ENCODE results near the gene SF3B2. TPM values are rescaled to one million over a fixed set of nuclear protein-coding genes. Genes with fewer than 3 reads are reported as not detected.

SF3B2 gene
- total and polyA plus RNA-seq, 4 donors, result 50.5 to 67.6 (median 57.2) TPM

- H3K9ac ChIP-seq (ENCODE audit: low read depth in 1 of 2, low read length in 2 of 2), result no peak overlapping the region
- H3K9me3 ChIP-seq (ENCODE audit: control insufficient read depth in 4 of 4, low read length in 3 of 4), result no peaks in the 10 kb centered on the region
- TF ChIP-seq REST (IDR thresholded peaks at IDR 0.05), result no peak
- no peak for TF ChIP-seq YY1 (IDR thresholded peaks at IDR 0.05)
- TF ChIP-seq NR2F2 (IDR thresholded peaks at IDR 0.05), result no peak
- TF ChIP-seq SP1 (IDR thresholded peaks at IDR 0.05), result no peak
- TF ChIP-seq JUND (IDR thresholded peaks at IDR 0.05), result no peak
- no peak for TF ChIP-seq HNF4G (IDR thresholded peaks at IDR 0.05)
- no peak for TF ChIP-seq MAX (IDR thresholded peaks at IDR 0.05)
- H3K27me3 ChIP-seq (ENCODE audit: control insufficient read depth in 4 of 4, insufficient read depth in 4 of 4, low read length in 3 of 4), result peaks cover 0 to 14% (median 0%) of the 10 kb centered on the region in 4 donors
- no peak for DNase-seq (ENCODE audit: low spot score)
- H3K4me3 ChIP-seq (ENCODE audit: low read depth in 1 of 3, low read length in 3 of 3), result no peak overlapping the region
- no peak overlapping the region for H3K27ac ChIP-seq (ENCODE audit: low read depth in 1 of 2, low read length in 2 of 2)
- no peaks in the 10 kb centered on the region for H3K36me3 ChIP-seq (ENCODE audit: control insufficient read depth in 4 of 4, insufficient read depth in 3 of 4, low read depth in 1 of 4, low read length in 3 of 4)
- H3K4me1 ChIP-seq (ENCODE audit: control insufficient read depth in 4 of 4, insufficient read depth in 4 of 4, low read length in 3 of 4), result peaks cover 0 to 4% (median 1%) of the 10 kb centered on the region in 4 donors
- WGBS, result 88% methylated on average over 18 of the region's 18 CpGs
Measured at GRCh38 chr11:66015936-66016792, 36.0 kb upstream of the SF3B2 start.

GRCh38 chr11:66016793-66017177, 35.4 kb upstream of the SF3B2 start:
- peaks cover 0 to 9% (median 0%) of the 10 kb centered on the region in 4 donors for H3K27me3 ChIP-seq (ENCODE audit: control insufficient read depth in 4 of 4, insufficient read depth in 4 of 4, low read length in 3 of 4)
- no peaks in the 10 kb centered on the region for H3K9me3 ChIP-seq (ENCODE audit: control insufficient read depth in 4 of 4, low read length in 3 of 4)
- peaks cover 0 to 4% (median 1%) of the 10 kb centered on the region in 4 donors for H3K4me1 ChIP-seq (ENCODE audit: control insufficient read depth in 4 of 4, insufficient read depth in 4 of 4, low read length in 3 of 4)
- no peak overlapping the region for H3K4me3 ChIP-seq (ENCODE audit: low read depth in 1 of 3, low read length in 3 of 3)
- no peaks in the 10 kb centered on the region for H3K36me3 ChIP-seq (ENCODE audit: control insufficient read depth in 4 of 4, insufficient read depth in 3 of 4, low read depth in 1 of 4, low read length in 3 of 4)
- H3K27ac ChIP-seq (ENCODE audit: low read depth in 1 of 2, low read length in 2 of 2), result no peak overlapping the region
- no peak overlapping the region for H3K9ac ChIP-seq (ENCODE audit: low read depth in 1 of 2, low read length in 2 of 2)
- 90% methylated on average over 10 of the region's 10 CpGs for WGBS
- TF ChIP-seq TAF1 (conservative IDR thresholded peaks at IDR 0.05) (no peak), JUND (IDR thresholded peaks at IDR 0.05) (no peak), RXRA (IDR thresholded peaks at IDR 0.05) (no peak), HNF4G (IDR thresholded peaks at IDR 0.05) (no peak), SP1 (IDR thresholded peaks at IDR 0.05) (no peak), ATF3 (IDR thresholded peaks at IDR 0.05) (no peak), RAD21 (IDR thresholded peaks at IDR 0.05) (no peak), FOXA1 (IDR thresholded peaks at IDR 0.05) (no peak), FOXA2 (IDR thresholded peaks at IDR 0.05) (no peak), GABPA (IDR thresholded peaks at IDR 0.05 in 1 of 2, conservative IDR thresholded peaks at IDR 0.05 in 1 of 2) (no peak), REST (IDR thresholded peaks at IDR 0.05) (no peak), EGR1 (IDR thresholded peaks at IDR 0.05; ENCODE audit: low read depth in 2 of 2) (no peak), HNF4A (conservative IDR thresholded peaks at IDR 0.05) (no peak), YY1 (IDR thresholded peaks at IDR 0.05) (no peak), NR2F2 (IDR thresholded peaks at IDR 0.05) (no peak), MAX (IDR thresholded peaks at IDR 0.05) (no peak)
- TF ChIP-seq, protein P1, sequence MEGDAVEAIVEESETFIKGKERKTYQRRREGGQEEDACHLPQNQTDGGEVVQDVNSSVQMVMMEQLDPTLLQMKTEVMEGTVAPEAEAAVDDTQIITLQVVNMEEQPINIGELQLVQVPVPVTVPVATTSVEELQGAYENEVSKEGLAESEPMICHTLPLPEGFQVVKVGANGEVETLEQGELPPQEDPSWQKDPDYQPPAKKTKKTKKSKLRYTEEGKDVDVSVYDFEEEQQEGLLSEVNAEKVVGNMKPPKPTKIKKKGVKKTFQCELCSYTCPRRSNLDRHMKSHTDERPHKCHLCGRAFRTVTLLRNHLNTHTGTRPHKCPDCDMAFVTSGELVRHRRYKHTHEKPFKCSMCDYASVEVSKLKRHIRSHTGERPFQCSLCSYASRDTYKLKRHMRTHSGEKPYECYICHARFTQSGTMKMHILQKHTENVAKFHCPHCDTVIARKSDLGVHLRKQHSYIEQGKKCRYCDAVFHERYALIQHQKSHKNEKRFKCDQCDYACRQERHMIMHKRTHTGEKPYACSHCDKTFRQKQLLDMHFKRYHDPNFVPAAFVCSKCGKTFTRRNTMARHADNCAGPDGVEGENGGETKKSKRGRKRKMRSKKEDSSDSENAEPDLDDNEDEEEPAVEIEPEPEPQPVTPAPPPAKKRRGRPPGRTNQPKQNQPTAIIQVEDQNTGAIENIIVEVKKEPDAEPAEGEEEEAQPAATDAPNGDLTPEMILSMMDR (IDR thresholded peaks at IDR 0.05; ENCODE audit: low read depth, low read length, missing input control), result no peak
- TF ChIP-seq, protein P2, sequence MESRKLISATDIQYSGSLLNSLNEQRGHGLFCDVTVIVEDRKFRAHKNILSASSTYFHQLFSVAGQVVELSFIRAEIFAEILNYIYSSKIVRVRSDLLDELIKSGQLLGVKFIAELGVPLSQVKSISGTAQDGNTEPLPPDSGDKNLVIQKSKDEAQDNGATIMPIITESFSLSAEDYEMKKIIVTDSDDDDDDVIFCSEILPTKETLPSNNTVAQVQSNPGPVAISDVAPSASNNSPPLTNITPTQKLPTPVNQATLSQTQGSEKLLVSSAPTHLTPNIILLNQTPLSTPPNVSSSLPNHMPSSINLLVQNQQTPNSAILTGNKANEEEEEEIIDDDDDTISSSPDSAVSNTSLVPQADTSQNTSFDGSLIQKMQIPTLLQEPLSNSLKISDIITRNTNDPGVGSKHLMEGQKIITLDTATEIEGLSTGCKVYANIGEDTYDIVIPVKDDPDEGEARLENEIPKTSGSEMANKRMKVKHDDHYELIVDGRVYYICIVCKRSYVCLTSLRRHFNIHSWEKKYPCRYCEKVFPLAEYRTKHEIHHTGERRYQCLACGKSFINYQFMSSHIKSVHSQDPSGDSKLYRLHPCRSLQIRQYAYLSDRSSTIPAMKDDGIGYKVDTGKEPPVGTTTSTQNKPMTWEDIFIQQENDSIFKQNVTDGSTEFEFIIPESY (IDR thresholded peaks at IDR 0.05), result no peak
- no peak for DNase-seq (ENCODE audit: low spot score)

All from liver (tissue), 9 donors.